Kidney epithelial cell (primary cell): ENCODE data around the gene MRPL43. TPM values are rescaled to one million over a fixed set of nuclear protein-coding genes. Genes with fewer than 3 reads are reported as not detected.

Experiments
- DNase-seq: peaks from one replicate; pipeline ENCODE4 v3.0.0-alpha.2; 2010; ENCODE audit warnings: low read depth
- H3K27me3 ChIP-seq: 2 replicates; pipeline ENCODE4 v1.6.0; 2011; ENCODE audit warnings: low read length; ENCODE audit not compliant: control insufficient read depth, insufficient read depth
- H3K36me3 ChIP-seq: 2 replicates; pipeline ENCODE4 v1.5.1; 2011; ENCODE audit warnings: low read length; ENCODE audit not compliant: control insufficient read depth, insufficient read depth
- H3K4me3 ChIP-seq: 2 replicates; pipeline ENCODE4 v1.5.1; 2011; ENCODE audit warnings: low read depth, mild to moderate bottlenecking, control low read depth, low read length
- CTCF ChIP-seq: IDR thresholded peaks from 2 replicates; pipeline ENCODE4 v1.5.1; 2011; ENCODE audit warnings: mild to moderate bottlenecking, moderate library complexity, low read length, control low read depth, inconsistent platforms; ENCODE audit not compliant: insufficient read depth, poor library complexity, severe bottlenecking
- total RNA-seq: library from RNA; depleted of rRNA; stranded (reverse); fragments of >200 nt; gene quantifications from 2 replicates; pipeline ENCODE4 v1.2.3, GENCODE V29; 2015

Gene MRPL43
- total RNA-seq, 1 donor from 2014 or later: 92.3 TPM

GRCh38 chr10:101006593-101007098 is 19.3 kb upstream of the MRPL43 start:
- Histone ChIP-seq H3K36me3 (peaks cover 5% of the 10 kb centered on the region), H3K4me3 (no peak overlapping the region), H3K27me3 (no peaks in the 10 kb centered on the region)
- DNase-seq: no peak
- no peak for TF ChIP-seq CTCF

DNA sequence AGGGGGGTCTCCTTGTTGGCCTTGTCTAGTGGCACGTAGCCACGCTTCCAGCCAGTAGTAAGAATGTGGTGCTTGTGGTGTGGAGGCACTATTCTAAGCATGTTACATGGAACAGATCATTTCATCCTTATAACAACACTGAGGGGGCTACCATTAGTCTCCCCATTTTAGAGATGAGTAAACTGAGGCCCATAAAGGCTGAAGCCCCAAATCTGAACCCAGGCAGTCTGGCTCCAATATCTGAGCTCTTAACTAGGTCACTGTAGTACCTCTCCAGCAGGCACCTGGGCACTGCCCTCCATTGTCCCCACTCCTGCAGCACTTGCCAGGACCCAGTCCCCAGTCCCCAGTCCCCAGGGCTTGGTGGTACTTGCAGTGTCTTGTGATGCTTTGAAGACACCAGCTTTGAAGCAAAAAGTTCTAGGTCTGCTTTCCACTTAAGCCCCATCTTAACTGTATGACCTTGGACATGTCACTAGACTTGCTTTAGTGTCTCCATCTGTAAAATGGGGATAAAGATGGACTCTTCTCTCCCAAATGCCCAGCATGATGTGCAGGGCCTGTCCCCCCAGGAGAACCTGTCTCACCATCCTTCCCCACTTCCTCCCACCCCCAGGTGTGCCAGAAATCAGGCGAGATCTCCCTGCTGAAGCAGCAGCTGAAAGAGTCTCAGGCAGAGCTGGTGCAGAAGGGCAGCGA is 18.7 kb upstream of the MRPL43 start:
- no peak for DNase-seq
- no peak overlapping the region for H3K4me3 ChIP-seq
- no peaks in the 10 kb centered on the region for H3K27me3 ChIP-seq
- TF ChIP-seq CTCF: no peak
- H3K36me3 ChIP-seq: peaks cover 5% of the 10 kb centered on the region

GRCh38 chr10:101005361-101005760 is 18.1 kb upstream of the MRPL43 start:
- no peaks in the 10 kb centered on the region for H3K27me3 ChIP-seq
- TF ChIP-seq CTCF: no peak
- peaks cover 5% of the 10 kb centered on the region for H3K36me3 ChIP-seq
- DNase-seq: no peak
- H3K4me3 ChIP-seq: no peak overlapping the region

DNA sequence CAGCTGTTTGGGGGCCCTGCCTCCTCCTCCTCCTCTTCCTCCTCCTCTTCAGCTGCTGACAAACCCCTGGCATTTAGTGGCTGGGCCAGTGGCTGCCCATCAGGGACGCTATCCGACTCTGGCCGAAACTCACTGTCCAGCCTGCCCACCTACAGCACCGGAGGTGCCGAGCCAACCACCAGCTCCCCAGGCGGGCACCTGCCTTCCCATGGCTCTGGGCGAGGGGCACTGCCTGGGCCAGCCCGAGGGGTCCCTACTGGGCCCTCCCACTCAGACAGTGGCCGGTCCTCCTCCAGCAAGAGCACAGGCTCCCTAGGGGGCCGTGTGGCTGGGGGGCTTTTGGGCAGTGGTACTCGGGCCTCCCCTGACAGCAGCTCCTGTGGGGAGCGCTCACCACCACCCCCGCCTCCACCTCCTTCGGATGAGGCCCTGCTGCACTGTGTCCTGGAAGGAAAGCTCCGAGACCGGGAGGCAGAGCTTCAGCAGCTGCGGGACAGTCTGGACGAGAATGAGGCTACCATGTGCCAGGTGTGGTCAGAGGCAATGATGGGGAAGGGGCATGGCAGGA is 16.4 kb upstream of the MRPL43 start:
- no peak overlapping the region for H3K4me3 ChIP-seq
- DNase-seq: no peak
- H3K27me3 ChIP-seq: no peaks in the 10 kb centered on the region
- H3K36me3 ChIP-seq: peaks cover 5% of the 10 kb centered on the region
- no peak for TF ChIP-seq CTCF

- peaks cover 5% of the 10 kb centered on the region for H3K36me3 ChIP-seq
Measured at GRCh38 chr10:101002456-101002855, 15.2 kb upstream of the MRPL43 start.

More at GRCh38 chr10:101002456-101002855, 15.2 kb upstream of the MRPL43 start:
- no peak for DNase-seq
- H3K4me3 ChIP-seq: no peak overlapping the region
- no peak for TF ChIP-seq CTCF
- H3K27me3 ChIP-seq: no peaks in the 10 kb centered on the region
